Islet of Langerhans (tissue), 1 donor: ENCODE results near the gene TACR1.

Experiments
- FAIRE-seq: peaks from one replicate; lab custom pipeline; 2011; peaks lifted over from hg19 to GRCh38; lab: Jason Lieb, UNC

Gene TACR1

DNA sequence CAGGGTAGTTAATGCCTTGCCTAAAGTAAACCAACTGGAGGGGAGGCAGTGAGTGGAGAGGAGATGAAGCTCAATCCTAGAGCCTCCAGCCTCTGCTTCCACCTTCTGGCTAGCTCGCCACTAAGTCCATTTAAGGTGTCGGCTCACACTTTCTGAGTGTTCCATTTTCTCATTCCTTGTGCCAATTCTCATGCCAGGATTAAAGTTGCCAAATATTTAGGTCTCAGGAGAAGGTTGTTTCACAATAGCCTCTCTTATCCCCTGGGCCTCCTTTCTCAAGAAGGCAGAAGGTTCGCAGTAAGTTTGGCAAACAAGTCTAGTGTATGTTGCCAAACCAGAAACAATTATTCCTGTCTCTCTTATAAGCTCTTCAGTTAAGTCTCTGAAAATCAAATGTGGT, 57.2 kb downstream of the TACR1 start:
- FAIRE-seq, result no peak

DNA sequence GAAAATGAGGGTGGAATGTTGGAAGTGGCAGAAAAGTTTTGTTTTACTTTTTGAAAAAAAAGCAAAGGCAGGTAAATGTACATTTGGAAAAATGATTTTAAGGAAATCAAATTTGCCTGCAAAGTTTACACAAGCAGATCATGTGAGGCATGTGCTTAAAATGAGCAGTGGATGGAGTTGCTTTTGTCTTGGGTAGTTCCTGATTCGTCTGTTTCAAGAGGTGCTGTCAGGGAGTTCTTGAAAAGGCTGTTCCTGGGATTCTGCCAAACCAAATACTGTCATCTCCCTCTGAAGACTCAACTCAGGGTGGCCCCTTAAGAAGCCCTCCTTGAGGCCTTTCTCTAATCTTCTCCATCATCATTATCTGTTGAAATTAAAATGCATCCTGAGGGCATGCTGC, 59.0 kb downstream of the TACR1 start:
- no peak for FAIRE-seq

DNA sequence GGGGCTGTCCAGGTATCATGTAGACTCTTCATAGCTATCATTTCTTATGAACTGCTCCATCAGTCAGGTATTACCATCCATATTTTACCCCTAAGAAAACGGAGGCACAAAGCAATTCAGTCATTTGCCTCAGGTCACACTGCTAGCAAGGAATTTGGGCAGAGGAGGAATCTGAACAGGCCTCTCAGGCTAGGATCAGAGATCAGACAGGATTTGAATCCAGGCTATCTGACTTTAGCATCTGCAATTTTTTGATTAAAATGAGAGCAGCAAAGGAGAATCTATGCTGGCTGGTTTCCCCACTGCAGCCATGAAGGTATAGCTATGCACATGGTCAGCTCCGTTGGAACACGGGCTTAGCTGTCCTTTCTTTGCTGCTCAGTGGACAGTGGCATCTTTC, 60.1 kb downstream of the TACR1 start:
- FAIRE-seq, result no peak

- FAIRE-seq, result no peak
Observed at GRCh38 chr2:75138528-75138927, 60.8 kb downstream of the TACR1 start.

DNA sequence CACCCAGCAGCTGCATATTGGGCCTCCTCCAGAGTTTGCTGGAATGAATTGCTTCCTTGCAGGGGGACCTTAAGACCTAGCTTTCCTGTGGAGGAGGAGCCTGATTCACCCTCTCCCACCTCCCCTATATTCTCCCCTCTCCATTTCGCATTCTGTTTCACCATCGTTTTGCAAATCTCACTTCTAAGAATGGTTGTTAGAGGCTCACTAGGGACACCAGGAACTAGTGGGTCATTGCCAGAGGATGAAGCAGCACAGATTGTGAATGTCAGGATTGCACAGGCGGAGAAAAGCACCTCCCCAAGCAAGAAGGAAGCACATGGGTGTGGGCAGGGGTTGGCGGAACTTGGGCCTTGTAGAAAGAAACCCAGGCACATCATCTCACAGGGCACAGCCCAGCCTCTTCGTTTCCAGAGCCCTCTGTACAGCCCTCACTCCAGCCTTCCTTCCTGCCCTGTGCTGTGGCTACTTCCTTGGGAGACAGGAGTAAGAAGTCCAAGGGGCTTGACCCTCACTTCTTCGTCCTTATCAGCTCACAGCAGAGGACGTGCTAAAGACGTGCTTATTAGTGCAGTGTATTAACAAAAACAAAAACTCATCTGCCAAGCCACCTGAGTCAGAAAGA, 63.4 kb downstream of the TACR1 start:
- no peak for FAIRE-seq

GRCh38 chr2:75134860-75135259, 64.5 kb downstream of the TACR1 start:
- FAIRE-seq, result no peak

GRCh38 chr2:75133621-75134570, 65.4 kb downstream of the TACR1 start:
- no peak for FAIRE-seq

- no peak for FAIRE-seq
Observed at GRCh38 chr2:75130171-75130570, 69.1 kb downstream of the TACR1 start.

DNA sequence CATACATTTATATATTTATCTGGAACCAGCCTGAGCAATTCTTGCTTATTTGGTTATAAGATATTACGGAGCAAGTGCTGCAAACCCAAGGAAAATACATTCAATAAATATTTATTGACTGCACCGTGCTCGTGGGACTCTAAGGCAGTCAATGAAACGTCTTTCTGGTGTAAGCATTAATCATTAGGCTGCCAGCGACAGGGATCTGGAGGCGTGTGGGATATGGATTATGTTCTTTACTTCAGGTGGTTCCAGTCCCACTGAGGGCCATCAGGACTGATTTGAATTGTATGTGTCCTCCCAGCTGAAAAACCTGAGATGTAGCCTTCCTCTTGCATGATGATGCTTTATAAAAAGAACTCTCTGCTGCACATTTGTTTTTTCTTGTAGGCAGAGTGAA, 75.4 kb downstream of the TACR1 start:
- no peak for FAIRE-seq

- no peak for FAIRE-seq
Observed at GRCh38 chr2:75113231-75113869, 86.0 kb downstream of the TACR1 start.

DNA sequence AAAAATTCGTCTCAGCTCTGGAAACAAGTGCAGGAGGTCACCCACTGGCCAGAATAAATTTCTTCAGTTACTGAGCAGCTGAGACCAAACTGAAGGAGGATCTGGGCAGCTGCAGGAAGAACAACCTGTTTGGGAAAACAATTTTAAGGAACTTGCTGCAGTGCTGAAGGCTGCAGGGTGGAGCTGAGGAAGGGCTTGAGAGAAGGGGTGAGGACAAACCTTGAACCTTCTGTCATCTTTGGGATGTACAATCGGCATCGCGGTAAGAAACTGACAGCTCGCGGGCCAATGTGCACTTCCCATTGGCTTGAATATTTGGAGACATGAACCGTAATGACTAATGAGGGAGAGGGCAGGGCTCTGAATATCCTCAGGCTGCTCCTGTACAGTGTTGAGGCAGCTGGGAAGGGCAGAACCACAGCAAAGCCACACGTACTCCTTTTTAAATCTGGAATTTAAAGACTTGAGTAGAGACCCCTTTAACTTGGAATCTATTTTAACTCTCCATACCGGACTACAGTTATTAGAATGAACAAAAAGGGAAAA, 90.3 kb downstream of the TACR1 start:
- FAIRE-seq, result no peak

GRCh38 chr2:75102011-75102410, 97.3 kb downstream of the TACR1 start:
- no peak for FAIRE-seq

DNA sequence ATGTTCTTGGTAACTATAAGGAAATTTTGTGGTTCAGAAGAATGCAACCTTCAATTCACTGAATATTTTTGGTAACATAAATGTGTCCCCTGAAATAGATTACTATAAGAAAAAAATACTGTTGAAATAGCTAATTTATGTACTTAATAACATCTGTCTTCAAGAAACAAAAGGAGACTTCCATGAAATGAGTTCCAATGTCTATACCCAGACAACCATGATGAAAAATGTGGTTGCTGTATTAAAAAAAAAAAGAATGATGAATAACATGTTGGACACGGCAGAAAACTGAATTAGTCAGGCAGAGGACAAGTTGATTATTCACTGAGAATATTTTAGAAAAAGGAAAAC, 98.5 kb downstream of the TACR1 start:
- no peak for FAIRE-seq

DNA sequence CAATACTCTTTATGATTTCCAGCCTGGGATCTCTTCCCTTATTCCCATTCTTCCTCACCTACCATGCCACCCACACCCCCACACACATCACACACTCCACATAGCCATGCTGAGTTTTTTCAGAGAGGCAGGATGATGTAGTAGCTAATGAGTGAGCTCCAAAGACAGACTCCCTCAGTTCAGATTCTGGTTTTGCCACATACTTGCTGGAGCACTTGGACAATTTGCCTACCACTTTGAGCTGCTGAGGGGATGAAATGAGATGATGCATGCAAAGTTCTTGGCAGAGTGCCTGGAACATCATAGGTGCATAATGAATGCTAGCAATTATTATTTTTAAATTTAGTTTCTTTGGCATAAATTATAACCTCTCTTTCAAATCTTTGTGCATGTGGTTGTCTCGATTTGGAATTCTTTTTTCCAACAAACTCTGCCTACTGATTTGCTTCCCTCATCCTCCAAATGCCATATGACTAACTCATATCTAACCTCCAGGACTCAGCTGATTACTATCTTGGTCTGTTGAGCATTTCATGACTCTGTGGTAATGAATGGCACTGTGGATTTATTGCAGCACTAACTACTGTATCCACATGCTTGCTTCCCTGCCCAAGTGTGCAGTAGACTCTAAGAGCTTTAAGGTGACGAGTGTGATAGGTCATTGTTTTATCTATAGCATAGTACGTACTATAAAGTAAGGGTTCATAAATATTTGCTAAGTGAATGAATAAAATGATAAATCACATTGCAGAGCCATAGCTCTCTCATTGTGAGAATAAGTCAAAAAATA, 99.1 kb downstream of the TACR1 start:
- FAIRE-seq, result no peak

DNA sequence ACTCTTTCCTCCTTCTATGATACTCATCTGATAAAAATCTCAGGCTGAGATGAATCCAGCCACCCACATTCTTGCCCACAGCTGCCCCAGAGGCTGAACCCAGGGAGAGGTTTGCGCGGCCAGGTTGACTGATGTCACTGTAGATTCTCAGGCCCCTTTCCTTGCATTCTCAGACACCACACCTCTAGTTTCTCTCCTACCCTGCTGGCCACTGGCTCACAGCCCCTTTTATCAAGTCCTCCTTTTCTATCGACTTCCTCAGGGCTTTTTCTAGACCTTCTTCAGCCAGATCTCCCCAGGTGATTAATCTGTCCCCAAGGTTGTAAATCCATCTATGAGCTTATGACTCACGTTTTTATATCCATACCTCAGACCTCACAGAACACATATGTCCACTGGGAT, 99.8 kb downstream of the TACR1 start:
- no peak for FAIRE-seq

DNA sequence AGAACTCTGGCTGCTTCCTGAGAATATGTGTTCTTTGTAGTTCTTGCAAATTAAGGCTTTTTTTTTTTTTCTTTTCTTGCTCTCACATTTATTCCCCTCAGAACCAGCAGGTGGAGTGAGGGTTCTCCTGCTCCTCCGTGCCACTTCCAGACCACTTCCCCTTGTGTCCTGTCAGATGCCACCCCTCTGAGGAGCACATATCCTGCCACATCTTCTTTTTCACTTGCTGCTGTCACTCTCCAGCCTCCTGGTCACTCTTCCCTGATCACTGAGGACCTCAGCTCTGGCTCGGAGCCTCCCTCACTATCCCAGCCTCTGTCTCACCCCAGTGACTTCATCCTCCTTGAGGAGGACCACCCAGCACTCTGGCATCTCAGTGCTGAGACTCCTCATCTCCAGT, 100.5 kb downstream of the TACR1 start:
- no peak for FAIRE-seq

GRCh38 chr2:75097831-75098230, 101.5 kb downstream of the TACR1 start:
- no peak for FAIRE-seq

- no peak for FAIRE-seq
Observed at GRCh38 chr2:75094405-75094804, 104.9 kb downstream of the TACR1 start.

GRCh38 chr2:75090770-75091515, 108.4 kb downstream of the TACR1 start:
- no peak for FAIRE-seq

DNA sequence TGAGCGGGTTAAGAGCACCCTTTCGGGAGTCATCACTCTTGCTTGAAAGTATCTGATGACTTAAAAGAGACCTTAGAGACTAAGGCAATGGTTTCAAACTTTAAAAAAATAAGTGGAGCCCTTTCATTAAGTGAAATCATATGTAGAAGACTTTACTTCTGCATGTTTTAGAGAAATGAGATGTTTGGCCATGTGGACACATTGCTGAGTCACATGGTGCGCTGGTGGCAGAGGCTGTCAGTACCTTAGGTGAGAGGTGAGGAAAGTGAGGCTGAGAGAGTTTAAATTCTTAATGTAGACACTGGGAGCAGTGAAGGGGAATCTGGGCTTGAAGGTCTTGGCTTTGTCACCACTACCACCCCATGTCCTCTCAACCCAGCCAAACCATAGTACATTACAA, 109.8 kb downstream of the TACR1 start:
- no peak for FAIRE-seq

DNA sequence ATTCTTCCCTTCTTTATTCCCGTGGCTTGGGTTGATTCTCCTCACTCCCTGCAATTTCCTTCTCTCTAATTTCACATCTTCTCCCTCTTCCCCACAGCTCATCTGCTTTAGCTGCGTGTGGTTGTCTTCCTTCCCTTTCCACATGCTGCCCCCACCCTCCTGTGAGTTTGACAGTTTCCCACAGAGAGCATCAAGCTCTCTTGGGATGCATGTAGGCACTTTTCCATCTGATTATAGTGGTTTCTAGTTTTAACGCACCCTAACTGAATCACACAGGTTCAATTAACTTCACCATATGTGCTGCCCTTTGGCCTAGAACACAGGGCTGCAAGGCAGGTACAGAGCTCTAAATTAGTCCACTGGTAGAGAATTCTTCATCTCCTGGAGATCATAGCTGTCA, 110.5 kb downstream of the TACR1 start:
- FAIRE-seq, result no peak

DNA sequence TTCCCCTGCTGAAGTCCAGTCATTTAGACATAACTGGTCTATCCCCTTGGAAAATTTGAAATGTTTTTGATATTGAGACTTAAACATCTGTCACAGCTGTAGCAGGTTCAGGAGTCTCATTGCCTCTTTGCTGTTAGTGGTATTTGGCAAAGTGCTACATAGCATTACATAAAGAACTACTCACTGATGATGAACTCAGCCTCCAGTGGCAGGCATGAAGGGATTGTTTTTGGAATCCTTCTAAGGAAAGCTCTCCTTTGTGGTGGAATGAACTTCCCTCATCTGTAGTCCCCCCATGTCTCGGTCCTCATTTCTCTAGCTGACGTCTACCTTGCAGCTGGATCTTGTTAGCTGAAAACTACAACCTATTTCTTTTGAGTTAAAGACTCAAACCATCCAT, 111.6 kb downstream of the TACR1 start:
- FAIRE-seq, result no peak
